Astrocyte (in vitro differentiated cells and primary cell): Measurements from ENCODE around the gene WASHC2A. TPM values are rescaled to one million over a fixed set of nuclear protein-coding genes. Genes with fewer than 3 reads are reported as not detected.
"Not testable (repeated sequence)": the region's sequence is repeated elsewhere in the genome, so short reads cannot be mapped to it uniquely, and the experiment has no call there.

ENCODE experiments used
- DNase-seq: peaks from one replicate; pipeline ENCODE4 v3.0.0-alpha.2; 2010; ENCODE audit warnings: low read depth
- FAIRE-seq: peaks from 2 replicates; lab custom pipeline; 2011; peaks lifted over from hg19 to GRCh38; lab: Jason Lieb, UNC
- H2AFZ ChIP-seq: 2 replicates; pipeline ENCODE4 v1.6.0; 2012; ENCODE audit warnings: low read depth, low read length, inconsistent platforms
- H3K27ac ChIP-seq: 2 replicates; pipeline ENCODE4 v1.5.1; 2011; ENCODE audit warnings: low read depth, low read length, inconsistent platforms
- H3K27me3 ChIP-seq: 2 replicates; pipeline ENCODE4 v1.6.0; 2011; ENCODE audit warnings: low read length, inconsistent platforms; ENCODE audit not compliant: insufficient read depth
- H3K36me3 ChIP-seq: 2 replicates; pipeline ENCODE4 v1.5.1; 2011; ENCODE audit warnings: low read length, inconsistent platforms; ENCODE audit not compliant: insufficient read depth
- H3K4me1 ChIP-seq: 2 replicates; pipeline ENCODE4 v1.5.1; 2011; ENCODE audit warnings: low read length, inconsistent platforms; ENCODE audit not compliant: insufficient read depth
- H3K4me2 ChIP-seq: 2 replicates; pipeline ENCODE4 v1.6.0; 2012; ENCODE audit warnings: low read length, inconsistent platforms
- H3K4me3 ChIP-seq: 2 replicates; pipeline ENCODE4 v1.5.1; 2011; ENCODE audit warnings: low read depth, mild to moderate bottlenecking, low read length, inconsistent platforms; ENCODE audit not compliant: insufficient read depth
- H3K79me2 ChIP-seq: 2 replicates; pipeline ENCODE4 v1.6.0; 2012; ENCODE audit warnings: mild to moderate bottlenecking, low read length, inconsistent platforms; ENCODE audit not compliant: insufficient read depth
- H3K9ac ChIP-seq: 2 replicates; pipeline ENCODE4 v1.6.0; 2012; ENCODE audit warnings: mild to moderate bottlenecking, low read length, inconsistent platforms
- H3K9me3 ChIP-seq: 2 replicates; pipeline ENCODE4 v1.5.1; 2012; ENCODE audit warnings: low read depth, mild to moderate bottlenecking, low read length, inconsistent platforms; ENCODE audit not compliant: insufficient read depth
- H4K20me1 ChIP-seq: 2 replicates; pipeline ENCODE4 v1.6.0; 2012; ENCODE audit warnings: low read length, inconsistent platforms; ENCODE audit not compliant: insufficient read depth
- H3K27ac Mint-ChIP-seq: one replicate; pipeline ENCODE4 v1.8.0; 2021; ENCODE audit warnings: mild to moderate bottlenecking, mixed read lengths; ENCODE audit not compliant: unreplicated experiment
- H3K27me3 Mint-ChIP-seq: one replicate; pipeline ENCODE4 v1.8.0; 2021; ENCODE audit warnings: low read depth, mixed read lengths; ENCODE audit not compliant: unreplicated experiment
- H3K36me3 Mint-ChIP-seq: one replicate; pipeline ENCODE4 v1.8.0; 2021; ENCODE audit warnings: low read depth, mixed read lengths; ENCODE audit not compliant: unreplicated experiment
- H3K4me1 Mint-ChIP-seq: one replicate; pipeline ENCODE4 v1.8.0; 2021; ENCODE audit warnings: low read depth, mixed read lengths; ENCODE audit not compliant: unreplicated experiment
- H3K4me3 Mint-ChIP-seq: one replicate; pipeline ENCODE4 v1.8.0; 2021; ENCODE audit warnings: mild to moderate bottlenecking, moderate library complexity, mixed read lengths; ENCODE audit not compliant: unreplicated experiment
- H3K9me3 Mint-ChIP-seq: one replicate; pipeline ENCODE4 v1.8.0; 2021; ENCODE audit warnings: mild to moderate bottlenecking, mixed read lengths; ENCODE audit not compliant: unreplicated experiment
- total RNA-seq: library from RNA; stranded (reverse); gene quantifications from 2 replicates; pipeline ENCODE4 v1.2.1, GENCODE V29; 2021

The WASHC2A gene
- total RNA-seq, 1 donor from 2014 or later, result 40.7 TPM

GRCh38 chr10:50055494-50056292, 12.1 kb upstream of the WASHC2A start:
- not testable (repeated sequence) for H3K27me3 ChIP-seq, H3K9ac ChIP-seq, H3K79me2 ChIP-seq, H2AFZ ChIP-seq, H4K20me1 ChIP-seq, H3K27ac ChIP-seq, H3K9me3 ChIP-seq, H3K9me3 Mint-ChIP-seq, H3K4me3 ChIP-seq, H3K4me3 Mint-ChIP-seq, H3K36me3 Mint-ChIP-seq, FAIRE-seq, H3K4me1 Mint-ChIP-seq, H3K4me2 ChIP-seq, H3K27ac Mint-ChIP-seq, H3K36me3 ChIP-seq
- H3K4me1 ChIP-seq, result peaks cover 13% of the 10 kb centered on the region
- peak; percentile 29 for DNase-seq
- H3K27me3 Mint-ChIP-seq, result peaks cover 18% of the 10 kb centered on the region

- not testable (repeated sequence) for FAIRE-seq, H3K27ac Mint-ChIP-seq, H3K4me1 Mint-ChIP-seq, H3K9ac ChIP-seq, H3K4me3 ChIP-seq, H4K20me1 ChIP-seq, H2AFZ ChIP-seq, H3K36me3 ChIP-seq, H3K36me3 Mint-ChIP-seq, H3K79me2 ChIP-seq, H3K4me3 Mint-ChIP-seq, H3K27me3 ChIP-seq, H3K9me3 ChIP-seq, H3K27ac ChIP-seq, H3K9me3 Mint-ChIP-seq, H3K4me2 ChIP-seq
- H3K4me1 ChIP-seq, result peaks cover 11% of the 10 kb centered on the region
- DNase-seq, result peak; percentile 50
- peaks cover 21% of the 10 kb centered on the region for H3K27me3 Mint-ChIP-seq
Measured at GRCh38 chr10:50056654-50057053, 11.1 kb upstream of the WASHC2A start.

GRCh38 chr10:50058727-50059126, 9.0 kb upstream of the WASHC2A start:
- H3K27me3 Mint-ChIP-seq, result peaks cover 36% of the 10 kb centered on the region
- not testable (repeated sequence) for H3K9me3 Mint-ChIP-seq, H3K27ac Mint-ChIP-seq, H4K20me1 ChIP-seq, H3K4me3 Mint-ChIP-seq, H3K9me3 ChIP-seq, H3K9ac ChIP-seq, DNase-seq, H3K4me1 ChIP-seq, H3K79me2 ChIP-seq, H3K36me3 Mint-ChIP-seq, H2AFZ ChIP-seq, H3K27me3 ChIP-seq, H3K36me3 ChIP-seq, H3K4me1 Mint-ChIP-seq, FAIRE-seq, H3K27ac ChIP-seq, H3K4me2 ChIP-seq, H3K4me3 ChIP-seq

- peaks cover 36% of the 10 kb centered on the region for H3K27me3 Mint-ChIP-seq
- not testable (repeated sequence) for FAIRE-seq
- DNase-seq, result peak; percentile 70
Measured at GRCh38 chr10:50059946-50060345, 7.8 kb upstream of the WASHC2A start.

GRCh38 chr10:50061548-50061947, 6.2 kb upstream of the WASHC2A start:
- not testable (repeated sequence) for DNase-seq, H4K20me1 ChIP-seq, H2AFZ ChIP-seq, H3K4me3 Mint-ChIP-seq, H3K27me3 ChIP-seq, H3K27ac Mint-ChIP-seq, H3K9ac ChIP-seq, H3K4me3 ChIP-seq, H3K9me3 ChIP-seq, H3K4me1 ChIP-seq, H3K9me3 Mint-ChIP-seq, H3K27ac ChIP-seq, H3K36me3 Mint-ChIP-seq, H3K4me2 ChIP-seq, H3K4me1 Mint-ChIP-seq, H3K79me2 ChIP-seq, FAIRE-seq, H3K36me3 ChIP-seq
- H3K27me3 Mint-ChIP-seq, result peaks cover 36% of the 10 kb centered on the region

More at GRCh38 chr10:50059946-50060345, 7.8 kb upstream of the WASHC2A start:
- H3K4me1 Mint-ChIP-seq, H3K36me3 Mint-ChIP-seq, H3K79me2 ChIP-seq, H3K27ac Mint-ChIP-seq, H3K4me3 ChIP-seq, H3K36me3 ChIP-seq, H3K4me1 ChIP-seq, H3K4me3 Mint-ChIP-seq, H3K27me3 ChIP-seq, H3K9ac ChIP-seq, H3K9me3 ChIP-seq, H3K27ac ChIP-seq, H4K20me1 ChIP-seq, H2AFZ ChIP-seq, H3K9me3 Mint-ChIP-seq: not testable (repeated sequence)
- H3K4me2 ChIP-seq, result peak overlapping the region; percentile 50
